Muscle of leg (tissue), 11 donors: Measurements from ENCODE around the gene SLC12A8. TPM values are rescaled to one million over a fixed set of nuclear protein-coding genes. Genes with fewer than 3 reads are reported as not detected.

Experiments used
- DNase-seq: peaks from one replicate; pipeline ENCODE4 v3.0.0; 2013
- H3K27ac ChIP-seq: one replicate; pipeline ENCODE4 v1.5.1; 2013; ENCODE audit warnings: mild to moderate bottlenecking, low read length, control low read depth
- H3K27me3 ChIP-seq: one replicate; pipeline ENCODE4 v1.6.1; 2013; ENCODE audit warnings: low read length; ENCODE audit not compliant: control insufficient read depth, insufficient read depth
- H3K36me3 ChIP-seq: one replicate; pipeline ENCODE4 v1.6.1; 2013; ENCODE audit warnings: low read length; ENCODE audit not compliant: control insufficient read depth, insufficient read depth
- H3K4me1 ChIP-seq: one replicate; pipeline ENCODE4 v1.6.1; 2013; ENCODE audit warnings: low read length; ENCODE audit not compliant: control insufficient read depth, insufficient read depth
- H3K4me3 ChIP-seq: one replicate; pipeline ENCODE4 v1.5.1; 2013; ENCODE audit warnings: low read length, control low read depth
- H3K9me3 ChIP-seq: replicated peaks from 2 replicates; pipeline ENCODE4 v1.6.1; 2013; ENCODE audit warnings: low read depth, low read length; ENCODE audit not compliant: control insufficient read depth
- WGBS: methylation state at CpG from one replicate; pipeline ENCODE4 v1.1.5; 2013; ENCODE audit warnings: missing lambda C conversion rate; ENCODE audit not compliant: insufficient coverage; 5-methylcytosine and 5-hydroxymethylcytosine counted together
- polyA plus RNA-seq, 8 donors: library from polyadenylated mRNA; unstranded; fragments of 120-200 nt; gene quantifications; one replicate each; pipeline versions ENCODE4 v1.2.1 to v1.2.3, GENCODE V29; 2013; ENCODE audit warnings: inconsistent platforms in 1 of 8, low replicate concordance in 1 of 8; ENCODE audit not compliant: insufficient read length in 8 of 8, insufficient read depth in 1 of 8
- total RNA-seq: library from RNA; stranded (reverse); fragments of 120-200 nt; gene quantifications from one replicate; pipeline ENCODE4 v1.2.4, GENCODE V29; 2013

SLC12A8 gene
- total and polyA plus RNA-seq, 9 donors = 0.31 to 2.2 (median 0.68) TPM

- Histone ChIP-seq H3K4me3 (no peak overlapping the region), H3K27ac (no peak overlapping the region), H3K4me1 (peaks cover under 1% of the 10 kb centered on the region), H3K9me3 (peaks cover 2% of the 10 kb centered on the region), H3K27me3 (peaks cover 8% of the 10 kb centered on the region), H3K36me3 (no peaks in the 10 kb centered on the region)
- no peak for DNase-seq
- 57% methylated on average over 5 of the region's 6 CpGs for WGBS
These were observed 5.6 kb downstream of the SLC12A8 start for GRCh38 chr3:125206934-125207333.

DNA sequence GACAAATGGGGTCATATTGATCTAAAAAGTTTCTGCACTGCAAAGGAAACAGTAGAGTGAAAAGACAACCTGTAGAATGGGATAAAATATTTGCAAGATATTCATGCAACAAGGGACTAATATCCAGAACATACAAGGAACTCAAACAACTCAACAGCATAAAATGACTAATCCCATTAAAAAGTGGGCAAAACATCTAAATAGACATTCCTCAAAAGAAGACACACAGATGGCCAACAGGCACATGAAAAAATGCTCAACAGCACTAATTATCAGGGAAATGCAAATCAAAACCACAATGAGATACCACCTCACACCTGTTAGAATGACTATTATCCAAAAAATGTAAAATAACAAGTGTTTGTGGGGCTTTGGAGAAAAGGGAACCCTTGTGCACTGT lies 8.8 kb downstream of the SLC12A8 start:
- Histone ChIP-seq H3K4me3 (no peak overlapping the region), H3K4me1 (no peaks in the 10 kb centered on the region), H3K27ac (no peak overlapping the region), H3K36me3 (no peaks in the 10 kb centered on the region), H3K9me3 (peaks cover 2% of the 10 kb centered on the region), H3K27me3 (no peaks in the 10 kb centered on the region)
- DNase-seq = no peak

DNA sequence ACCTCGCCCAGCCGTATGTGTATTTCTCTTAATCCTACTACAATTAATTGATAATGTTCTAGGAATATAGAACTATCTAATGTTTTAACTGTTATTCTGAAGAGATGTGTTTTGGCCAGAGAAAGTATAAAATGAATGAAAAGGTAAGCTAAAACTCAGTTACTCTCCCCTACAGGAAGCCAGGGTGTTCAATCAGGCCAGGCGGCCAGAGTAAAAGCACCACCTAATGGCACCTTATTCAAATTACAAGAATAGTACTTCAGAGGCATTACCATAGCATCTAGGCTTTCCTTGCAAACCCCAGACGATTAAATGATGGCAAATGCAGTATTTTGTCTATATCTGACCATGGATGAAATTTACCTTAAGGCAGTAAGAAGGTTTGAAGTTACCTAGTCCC lies 10.4 kb downstream of the SLC12A8 start:
- Histone ChIP-seq H3K27ac (no peak overlapping the region), H3K4me1 (no peaks in the 10 kb centered on the region), H3K36me3 (no peaks in the 10 kb centered on the region), H3K27me3 (no peaks in the 10 kb centered on the region), H3K4me3 (no peak overlapping the region), H3K9me3 (peaks cover 2% of the 10 kb centered on the region)
- no CpG with 5 or more reads among the region's 4 CpGs for WGBS
- DNase-seq = no peak

DNA sequence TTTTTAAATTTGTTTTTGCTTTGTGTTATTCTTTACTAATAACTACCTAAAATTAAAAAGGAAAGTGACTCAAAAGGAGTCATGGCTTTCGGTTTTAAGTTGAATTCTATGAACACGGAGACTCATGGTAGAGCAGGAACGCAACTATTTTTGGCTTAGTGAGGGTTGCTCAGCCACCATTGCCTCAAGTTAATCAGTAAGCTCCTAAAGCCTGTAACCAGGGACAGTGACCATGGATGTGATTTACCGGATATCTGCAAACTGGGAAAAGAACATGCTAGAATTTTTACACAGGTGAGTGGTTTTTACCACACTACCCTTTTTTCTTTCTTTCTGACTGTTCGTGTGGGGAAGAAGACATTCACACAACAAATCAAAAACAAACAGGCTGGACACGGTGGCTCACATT lies 11.8 kb downstream of the SLC12A8 start:
- Histone ChIP-seq H3K9me3 (peaks cover 2% of the 10 kb centered on the region), H3K4me1 (no peaks in the 10 kb centered on the region), H3K4me3 (no peak overlapping the region), H3K36me3 (no peaks in the 10 kb centered on the region), H3K27me3 (no peaks in the 10 kb centered on the region), H3K27ac (no peak overlapping the region)
- 96% methylated on average over 3 of the region's 6 CpGs for WGBS
- no peak for DNase-seq

DNA sequence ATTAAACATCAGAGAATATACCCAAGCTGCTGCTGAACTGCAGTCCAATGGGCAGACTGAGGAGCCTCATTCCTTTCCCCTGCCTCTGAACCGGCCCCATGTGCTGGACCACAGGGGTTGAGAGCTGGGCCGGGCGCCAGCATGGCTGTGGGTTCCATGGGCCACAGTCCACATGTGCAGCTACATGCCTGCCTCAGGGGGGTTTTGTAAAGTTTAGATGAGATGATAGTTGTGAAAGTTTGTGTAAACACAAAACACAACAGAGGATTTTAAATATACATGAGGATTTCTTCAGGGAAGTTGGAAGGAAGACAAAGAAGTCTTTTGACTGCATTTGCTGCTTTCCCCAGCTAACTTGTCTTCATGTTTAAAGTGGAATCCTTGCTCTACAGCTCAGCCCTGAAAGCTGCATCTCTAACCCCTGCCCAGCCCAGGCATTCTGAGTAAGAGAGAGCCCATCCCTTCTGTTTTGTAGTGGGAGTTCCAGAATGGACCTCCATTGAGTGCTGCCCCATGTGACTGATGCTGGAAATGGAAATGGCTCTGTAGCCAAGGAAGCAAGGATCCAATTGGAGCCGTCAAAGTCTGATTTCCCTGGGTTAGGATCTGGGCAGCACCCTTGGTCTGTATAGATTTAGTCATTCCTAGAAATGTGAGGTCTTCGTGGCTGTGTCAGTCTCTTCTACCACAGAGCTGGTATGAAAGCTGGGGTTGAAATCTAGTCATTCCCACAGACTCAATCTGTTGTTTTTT lies 17.5 kb downstream of the SLC12A8 start:
- Histone ChIP-seq H3K4me3 (no peak overlapping the region), H3K4me1 (no peaks in the 10 kb centered on the region), H3K27ac (no peak overlapping the region), H3K36me3 (no peaks in the 10 kb centered on the region), H3K27me3 (no peaks in the 10 kb centered on the region), H3K9me3 (no peaks in the 10 kb centered on the region)
- DNase-seq = peak; percentile 37
- 0% methylated on average over 1 of the region's 5 CpGs for WGBS

DNA sequence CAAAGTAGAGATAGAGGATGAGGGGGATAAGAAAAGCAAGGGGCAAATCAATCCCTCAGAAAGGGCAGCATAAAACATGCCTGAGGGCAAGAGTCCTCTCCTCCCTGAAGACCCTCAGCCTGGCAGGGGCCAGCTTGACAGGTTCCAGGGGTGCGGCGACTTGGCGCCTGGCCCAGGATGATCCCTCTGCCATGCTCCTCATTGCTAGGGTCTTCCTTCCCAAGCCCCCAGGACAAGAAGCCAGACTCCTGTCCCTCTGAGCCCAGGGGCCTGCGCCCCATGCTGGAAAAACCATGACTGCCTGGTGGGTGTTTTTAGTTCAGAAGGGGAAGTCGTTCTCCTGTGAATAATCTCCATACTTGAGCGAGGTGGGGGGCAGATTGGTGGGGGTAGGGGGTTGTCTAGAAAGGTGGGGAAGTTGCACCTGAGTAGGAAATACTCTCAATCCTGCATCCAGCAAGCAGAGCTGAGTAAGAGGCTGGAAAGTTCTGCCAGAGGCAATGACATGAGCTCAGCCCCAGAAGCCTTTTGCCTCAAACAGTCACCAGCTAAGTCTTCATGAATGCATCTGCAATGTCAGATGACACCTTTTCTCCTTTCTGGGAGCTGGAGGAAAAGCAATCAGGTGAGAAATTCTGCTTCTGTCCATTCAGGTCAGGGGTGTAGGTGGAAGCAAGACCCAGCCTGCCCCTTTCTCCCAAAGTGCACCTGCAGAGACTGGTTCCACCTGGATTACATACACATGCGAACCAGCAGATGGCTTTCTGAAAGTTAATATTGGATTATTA lies 18.3 kb downstream of the SLC12A8 start:
- Histone ChIP-seq H3K27ac (no peak overlapping the region), H3K4me3 (no peak overlapping the region), H3K27me3 (no peaks in the 10 kb centered on the region), H3K4me1 (no peaks in the 10 kb centered on the region), H3K9me3 (no peaks in the 10 kb centered on the region), H3K36me3 (no peaks in the 10 kb centered on the region)
- WGBS = 100% methylated on average over 3 of the region's 7 CpGs
- DNase-seq = no peak

DNA sequence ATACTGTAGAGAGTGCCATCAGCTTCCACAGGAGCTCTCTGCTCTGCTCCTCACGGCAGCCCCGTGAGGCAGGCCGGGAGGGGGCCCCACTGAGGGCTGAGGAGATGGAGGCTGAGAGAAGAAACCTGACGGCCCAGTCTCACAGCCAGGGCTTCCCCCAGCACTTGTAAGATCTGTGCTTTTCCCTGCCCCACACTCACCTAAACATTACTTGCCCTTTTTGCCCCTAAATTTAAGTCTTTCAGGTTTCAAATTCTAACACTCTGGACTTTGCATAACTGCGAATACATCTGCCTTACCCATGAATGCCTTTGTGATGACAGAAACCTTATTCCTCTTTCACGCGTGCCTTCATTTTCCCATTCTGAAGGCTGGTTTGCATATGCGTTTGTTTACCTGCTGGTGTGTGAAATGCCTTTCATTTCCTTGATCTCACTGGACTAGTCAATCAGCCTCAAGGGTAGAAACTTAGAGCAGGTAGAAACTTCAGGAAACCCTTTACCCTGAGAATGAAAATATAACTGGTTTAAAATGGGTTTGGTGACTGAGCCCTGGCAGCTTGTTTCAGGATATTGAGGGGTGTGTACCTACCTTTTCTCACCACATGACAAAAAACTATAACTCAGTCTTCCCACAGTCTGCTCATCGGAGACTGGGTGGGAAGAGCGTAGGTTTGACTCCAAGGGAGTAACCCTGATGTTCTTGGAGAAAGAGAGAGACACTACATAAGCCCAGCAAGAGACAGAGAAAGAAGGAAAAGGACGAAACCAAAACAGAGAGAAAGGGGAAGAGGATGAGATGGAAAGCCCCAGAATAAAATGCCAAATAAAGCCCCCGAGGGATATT lies 20.1 kb downstream of the SLC12A8 start:
- no peak overlapping the region for H3K4me3 ChIP-seq
- WGBS = 88% methylated on average over 2 of the region's 12 CpGs
- H3K4me1 ChIP-seq = no peaks in the 10 kb centered on the region
- H3K36me3 ChIP-seq = no peaks in the 10 kb centered on the region
- no peaks in the 10 kb centered on the region for H3K9me3 ChIP-seq
- H3K27ac ChIP-seq = no peak overlapping the region
- H3K27me3 ChIP-seq = no peaks in the 10 kb centered on the region
- no peak for DNase-seq

DNA sequence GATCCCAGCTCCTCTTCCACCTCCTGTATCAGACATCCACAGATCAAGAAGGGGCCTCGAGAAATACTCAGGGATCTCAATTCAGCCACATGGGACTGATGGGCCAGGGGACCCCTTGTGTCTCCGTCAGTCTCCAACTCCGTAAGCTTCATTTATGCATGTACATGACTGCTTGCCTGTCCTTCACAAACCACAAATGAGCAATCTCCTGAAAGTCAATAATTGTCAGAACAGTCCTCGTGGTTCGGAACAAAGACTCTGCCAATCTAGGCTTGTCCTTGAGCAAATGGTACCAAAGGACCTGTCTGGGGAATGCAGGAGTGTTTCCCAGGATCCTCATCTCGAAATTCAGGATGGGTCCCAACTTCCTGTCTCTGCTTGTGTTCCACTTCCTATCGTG lies 20.8 kb downstream of the SLC12A8 start:
- 79% methylated on average over 7 of the region's 7 CpGs for WGBS

DNA sequence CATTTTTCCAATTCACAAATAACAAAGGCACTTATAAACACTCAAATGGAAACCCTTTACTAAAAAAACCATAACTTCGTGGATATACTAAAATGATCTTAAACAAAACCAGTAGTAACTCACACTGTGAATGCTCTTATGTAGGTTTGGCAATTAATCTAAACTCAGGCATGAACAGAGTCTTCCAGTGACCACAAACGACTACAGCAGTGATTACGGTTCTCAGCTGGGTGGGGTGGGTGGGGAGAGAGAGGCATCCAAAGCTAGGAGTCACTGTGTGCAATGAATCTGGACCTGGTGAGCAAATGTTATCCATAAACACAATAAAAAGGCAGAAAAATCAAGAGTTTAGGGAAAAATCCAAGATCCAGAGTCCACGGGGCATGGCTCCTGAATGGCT lies 21.3 kb downstream of the SLC12A8 start:
- WGBS = 80% methylated on average over 1 of the region's 4 CpGs
- H3K9me3 ChIP-seq = no peaks in the 10 kb centered on the region
- H3K27me3 ChIP-seq = no peaks in the 10 kb centered on the region
- no peak overlapping the region for H3K27ac ChIP-seq
- DNase-seq = no peak
- no peaks in the 10 kb centered on the region for H3K36me3 ChIP-seq
- no peak overlapping the region for H3K4me3 ChIP-seq
- H3K4me1 ChIP-seq = peaks cover 6% of the 10 kb centered on the region

More for the DNA sequence above, 20.8 kb downstream of the SLC12A8 start:
- Histone ChIP-seq H3K4me1 (peaks cover 2% of the 10 kb centered on the region), H3K36me3 (no peaks in the 10 kb centered on the region), H3K9me3 (no peaks in the 10 kb centered on the region), H3K27me3 (no peaks in the 10 kb centered on the region), H3K4me3 (no peak overlapping the region), H3K27ac (no peak overlapping the region)
- DNase-seq = no peak

DNA sequence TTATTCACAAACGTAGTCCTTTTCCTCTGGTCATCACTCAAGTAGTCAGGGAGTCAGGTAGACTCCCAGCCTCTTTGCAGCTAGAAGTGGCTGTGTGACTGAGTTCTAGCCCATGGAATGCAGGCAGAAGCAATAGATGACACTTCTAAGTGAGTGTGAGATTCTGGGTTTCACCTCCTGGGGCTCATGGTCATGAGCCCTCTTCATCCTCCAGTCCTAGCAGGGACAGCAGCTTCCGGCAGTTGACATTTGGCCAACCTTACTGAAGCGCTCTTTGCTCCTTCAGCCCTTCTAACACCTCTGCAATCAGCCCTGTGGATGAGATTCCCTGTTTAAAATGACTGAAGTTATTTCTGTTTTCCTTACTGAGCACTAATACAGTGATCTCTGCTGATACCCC lies 21.8 kb downstream of the SLC12A8 start:
- no peak for DNase-seq
- no peaks in the 10 kb centered on the region for H3K36me3 ChIP-seq
- WGBS = 80% methylated on average over 1 of the region's 3 CpGs
- H3K27me3 ChIP-seq = no peaks in the 10 kb centered on the region
- H3K9me3 ChIP-seq = no peaks in the 10 kb centered on the region
- peaks cover 7% of the 10 kb centered on the region for H3K4me1 ChIP-seq
- no peak overlapping the region for H3K4me3 ChIP-seq
- no peak overlapping the region for H3K27ac ChIP-seq
